Gastrocnemius medialis (tissue), 4 donors: ENCODE data around the gene MRPS25.

Source experiments
- CTCF ChIP-seq, 5 experiments: fragments of 450-650 bp in 3 of 5; fragments of 200-600 bp in 2 of 5; sonication (generic) in 2 of 5; IDR thresholded peaks in 4 of 5; conservative IDR thresholded peaks in 1 of 5; 1 replicate in 4 of 5; 2 replicates in 1 of 5; pipeline ENCODE4 v1.5.1; 2016 to 2019; ENCODE audit warnings: antibody characterized with exemption in 5 of 5, mild to moderate bottlenecking in 3 of 5, moderate library complexity in 3 of 5
- POLR2A ChIP-seq, 2 donors: fragments of 450-650 bp; IDR thresholded peaks; one replicate each; pipeline ENCODE4 v1.6.1; 2017; ENCODE audit warnings: antibody characterized with exemption in 2 of 2, mild to moderate bottlenecking in 2 of 2, moderate library complexity in 2 of 2

GRCh38 chr3:15094187-15094875, 29.2 kb upstream of the MRPS25 start:
- TF ChIP-seq CTCF (IDR thresholded peaks at IDR 0.05 in 4 of 5, conservative IDR thresholded peaks at IDR 0.05 in 1 of 5) = no peak
- TF ChIP-seq POLR2A (IDR thresholded peaks at IDR 0.05) = no peak
